Activated CD8-positive, alpha-beta memory T cell treated with anti-CD3 and anti-CD28 coated beads, Interleukin-2, amount 50 U/mL, for 24 hours (primary cell): ENCODE results near the gene TFF1.
"Not testable (repeated sequence)": the region's sequence is repeated elsewhere in the genome, so short reads cannot be mapped to it uniquely, and the experiment has no call there.

Experiments
- DNase-seq: peaks from one replicate; pipeline ENCODE4 v3.0.0-alpha.2; 2020; ENCODE audit errors: extremely low read depth

The TFF1 gene

DNA sequence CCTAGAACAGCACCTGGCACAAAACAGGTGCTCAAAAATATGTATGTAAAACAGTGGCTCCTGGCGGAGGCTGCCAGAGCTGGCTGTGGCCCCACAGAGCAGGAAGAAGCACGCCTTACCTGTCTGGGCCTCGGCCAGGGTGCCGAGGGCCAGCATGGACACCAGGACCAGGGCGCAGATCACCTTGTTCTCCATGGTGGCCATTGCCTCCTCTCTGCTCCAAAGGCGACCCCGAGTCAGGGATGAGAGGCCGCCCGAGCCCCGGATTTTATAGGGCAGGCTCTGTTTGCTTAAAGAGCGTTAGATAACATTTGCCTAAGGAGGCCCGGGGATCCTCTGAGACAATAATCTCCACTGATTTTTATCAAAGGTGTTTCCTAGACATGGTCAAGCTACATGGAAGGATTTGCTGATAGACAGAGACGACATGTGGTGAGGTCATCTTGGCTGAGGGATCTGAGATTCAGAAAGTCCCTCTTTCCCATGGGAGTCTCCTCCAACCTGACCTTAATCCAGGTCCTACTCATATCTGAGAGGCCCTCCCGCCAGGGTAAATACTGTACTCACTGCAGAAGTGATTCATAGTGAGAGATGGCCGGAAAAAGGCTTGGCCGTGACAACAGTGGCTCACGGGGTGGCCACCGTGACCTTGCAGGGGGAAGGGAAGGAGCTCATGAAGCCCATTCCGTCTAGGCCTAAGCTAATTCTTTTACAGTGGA is at the start of gene TFF1:
Gene TFF1 (minus strand): TSS at position 244 of the 719 bp plus-strand sequence. CDS start 40 bp downstream, at position 204.
- DNase-seq, result no peak

DNA sequence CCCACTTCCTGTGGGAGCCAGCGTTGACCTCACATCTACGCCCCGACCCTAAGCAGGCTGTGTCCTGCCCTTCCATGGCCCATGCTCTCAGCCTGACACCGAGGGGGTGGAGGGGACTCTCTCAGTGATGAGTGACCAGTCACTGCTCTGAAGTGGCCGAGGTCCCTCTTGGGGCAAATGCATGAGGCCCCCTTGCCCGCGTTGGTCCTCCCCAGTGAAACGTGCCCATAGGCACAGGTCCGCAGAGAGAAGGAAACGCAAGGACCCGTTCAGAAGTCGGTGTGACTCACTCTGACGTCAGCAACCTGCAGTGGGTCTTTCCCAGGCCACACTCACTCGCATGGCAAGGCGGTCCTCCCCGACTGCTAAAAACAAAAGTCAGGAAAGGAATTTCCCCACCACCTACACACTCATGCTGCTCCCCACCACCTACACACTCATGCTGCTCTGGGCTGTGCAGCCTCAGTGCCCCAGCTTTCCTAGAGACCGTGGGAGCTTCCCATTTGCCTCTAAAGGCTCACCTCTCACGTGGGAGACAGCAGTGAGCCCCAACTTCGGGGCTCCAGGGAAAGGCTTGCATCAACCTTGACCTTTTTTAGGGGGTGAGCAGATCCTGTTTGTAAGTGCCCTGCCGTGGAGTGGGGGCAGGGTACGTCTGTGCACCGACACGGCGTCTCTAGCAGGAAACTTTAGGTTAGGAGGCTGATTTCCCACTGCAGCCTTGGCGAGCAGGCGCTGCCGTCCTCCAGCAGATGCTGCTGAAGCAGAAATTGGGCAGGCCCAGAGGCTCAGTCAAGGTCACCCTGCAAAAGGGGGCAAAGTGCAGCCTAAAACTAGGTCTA is 48.8 kb upstream of the TFF1 start:
- peak; percentile 92 for DNase-seq

DNA sequence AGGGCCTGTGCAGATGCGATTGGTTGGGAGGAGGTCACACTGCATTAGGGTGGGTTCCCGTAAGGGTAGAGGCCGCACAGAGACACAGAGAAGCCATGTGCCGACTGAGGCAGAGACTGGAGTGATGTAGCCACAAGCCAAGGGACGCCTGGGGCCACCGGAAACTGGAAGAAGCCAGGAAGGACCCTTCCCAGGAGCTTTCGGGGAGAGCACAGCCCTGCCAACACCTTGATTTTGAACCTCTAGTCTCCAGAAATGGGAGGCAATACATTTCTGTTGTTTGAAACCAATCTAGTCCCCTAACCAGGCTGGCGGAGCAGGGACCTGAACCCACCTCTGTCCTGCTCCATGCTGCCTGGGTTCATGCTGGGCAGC is 48.2 kb upstream of the TFF1 start:
- no peak for DNase-seq

DNA sequence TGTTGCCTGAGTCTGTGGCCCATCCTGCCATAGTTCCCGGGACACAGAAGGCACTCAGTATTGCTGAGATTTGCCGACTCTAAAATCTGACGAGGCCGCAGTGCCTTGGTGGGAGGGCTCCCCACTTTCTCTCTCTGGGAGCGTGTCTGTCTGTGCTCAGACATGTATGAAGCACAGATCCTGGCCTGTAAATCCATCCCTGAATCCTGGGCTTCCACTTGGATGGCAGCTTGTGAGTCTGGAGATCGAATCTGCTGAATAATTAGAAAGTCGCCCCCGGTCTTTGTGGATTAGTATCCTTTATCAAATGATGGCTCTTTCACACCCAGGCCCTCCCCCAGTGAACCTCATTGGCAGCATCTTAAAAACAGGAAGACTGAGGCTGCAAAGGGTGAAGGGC is 47.7 kb upstream of the TFF1 start:
- DNase-seq, result no peak

DNA sequence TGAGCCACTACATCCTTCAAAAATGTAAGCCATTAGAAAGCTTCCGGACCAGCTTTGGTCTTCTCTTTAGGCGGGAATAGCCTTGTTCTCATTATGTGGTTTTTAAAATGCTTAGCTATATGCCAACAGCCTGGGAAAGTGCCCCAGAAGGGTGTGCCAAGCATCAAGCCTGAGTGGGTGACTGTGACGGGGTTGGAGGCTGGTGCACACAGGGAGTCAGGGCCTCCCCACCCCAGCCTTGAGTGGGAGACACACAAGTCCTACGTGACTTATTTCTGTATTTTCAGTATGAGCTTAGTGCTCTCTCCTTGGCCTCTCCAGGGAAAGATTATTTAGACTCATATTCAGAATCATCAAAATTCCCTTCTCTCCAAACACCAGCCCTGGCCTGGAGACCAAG is 47.2 kb upstream of the TFF1 start:
- DNase-seq, result no peak

DNA sequence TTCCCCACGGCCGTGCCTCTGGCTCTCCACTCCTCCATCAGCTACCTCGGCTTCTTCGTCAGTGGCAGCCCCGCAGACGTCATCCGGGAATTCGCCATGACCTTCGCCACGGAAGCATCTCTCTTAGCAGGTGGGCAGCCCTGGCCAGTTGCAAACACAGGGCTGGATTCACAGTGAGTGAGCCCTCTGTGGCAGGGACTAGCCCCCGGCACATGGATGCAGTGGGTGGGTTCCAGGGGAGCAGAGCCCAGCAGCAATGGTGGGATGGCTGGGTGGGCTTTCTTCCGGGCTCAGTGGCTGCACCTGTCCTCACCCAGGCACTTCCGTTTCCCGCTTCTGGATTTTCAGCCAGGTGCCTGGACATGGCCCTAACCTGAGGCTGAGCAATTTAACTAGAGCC is 46.8 kb upstream of the TFF1 start:
- DNase-seq, result no peak

GRCh38 chr21:42412636-42412933 is 46.2 kb upstream of the TFF1 start:
- DNase-seq, result no peak

DNA sequence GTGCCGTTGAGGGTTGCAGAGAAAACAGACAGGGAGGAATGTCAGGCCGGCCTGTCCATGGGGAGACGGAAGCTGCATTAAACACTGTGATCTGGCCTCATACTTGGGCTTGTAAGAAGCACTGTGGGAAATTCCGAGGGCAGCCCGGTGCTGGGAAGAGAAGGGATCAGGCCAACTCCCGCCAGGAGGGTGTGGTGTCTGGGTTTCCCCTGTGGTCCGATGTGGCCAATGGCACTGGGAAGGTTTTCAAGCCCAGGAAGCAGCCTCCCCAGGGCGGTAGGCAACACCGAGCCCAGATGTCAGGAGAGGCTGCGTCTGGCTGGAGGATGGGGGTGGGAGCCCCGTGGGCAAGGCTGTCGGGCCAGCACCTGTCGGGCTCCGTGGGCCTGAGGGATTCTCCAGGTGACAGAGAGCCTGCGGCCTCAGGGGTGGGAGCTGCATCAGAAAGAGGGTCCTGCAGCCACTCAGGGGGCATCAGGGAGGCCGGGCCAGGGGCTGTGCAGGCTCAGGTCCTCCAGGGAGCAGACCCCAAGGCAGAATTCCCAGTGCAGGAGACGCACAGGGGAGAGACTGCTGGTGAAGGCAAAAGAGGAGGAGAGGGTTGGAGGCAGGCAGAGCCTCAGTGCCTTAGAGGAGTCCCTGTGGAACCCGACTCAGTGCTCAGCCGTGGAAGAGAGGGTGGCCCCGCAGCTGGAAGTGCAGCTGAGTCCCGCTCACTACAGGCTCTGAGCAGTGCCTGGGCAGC is 45.7 kb upstream of the TFF1 start:
- no peak for DNase-seq

GRCh38 chr21:42411197-42411869 is 45.0 kb upstream of the TFF1 start:
- no peak for DNase-seq

GRCh38 chr21:42409366-42409765 is 43.0 kb upstream of the TFF1 start:
- DNase-seq, result no peak

DNA sequence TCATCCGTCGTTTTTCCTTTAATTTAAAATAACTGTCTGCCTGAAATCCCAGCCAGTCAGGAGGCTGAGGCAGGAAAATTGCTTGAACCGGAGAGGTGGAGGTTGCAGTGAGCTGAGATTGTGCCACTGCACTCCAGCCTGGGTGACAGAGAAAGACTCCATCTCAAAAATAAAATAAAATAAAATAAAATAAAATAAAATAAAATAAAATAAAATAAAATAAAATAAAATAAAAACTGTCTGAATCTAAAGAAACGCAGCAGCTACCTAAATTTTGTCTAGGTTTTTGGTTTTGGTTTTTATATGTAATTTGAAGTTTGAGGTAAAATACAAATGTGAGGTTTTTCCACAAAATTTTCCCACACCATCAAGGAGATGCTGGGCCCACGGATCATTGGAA is 42.4 kb upstream of the TFF1 start:
- not testable (repeated sequence) for DNase-seq

DNA sequence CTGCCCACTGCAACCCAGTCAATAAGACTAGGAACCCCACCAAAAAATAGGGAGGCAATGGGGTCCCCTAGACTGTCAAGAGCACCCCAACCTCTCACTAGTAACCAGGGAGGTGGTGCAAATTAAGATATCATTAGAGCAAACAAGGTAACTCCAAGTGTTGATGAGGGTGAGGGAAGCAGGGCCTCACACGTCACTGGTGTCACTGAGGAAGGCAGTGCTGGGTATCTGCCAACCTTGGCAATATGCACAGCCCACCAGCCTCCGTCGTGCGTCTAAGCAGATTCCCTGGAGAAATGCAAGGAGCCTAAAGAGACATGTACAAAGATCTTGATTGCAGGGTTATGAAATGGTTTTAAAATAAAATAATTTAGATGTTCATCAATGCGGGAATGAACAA is 41.1 kb upstream of the TFF1 start:
- DNase-seq, result no peak

DNA sequence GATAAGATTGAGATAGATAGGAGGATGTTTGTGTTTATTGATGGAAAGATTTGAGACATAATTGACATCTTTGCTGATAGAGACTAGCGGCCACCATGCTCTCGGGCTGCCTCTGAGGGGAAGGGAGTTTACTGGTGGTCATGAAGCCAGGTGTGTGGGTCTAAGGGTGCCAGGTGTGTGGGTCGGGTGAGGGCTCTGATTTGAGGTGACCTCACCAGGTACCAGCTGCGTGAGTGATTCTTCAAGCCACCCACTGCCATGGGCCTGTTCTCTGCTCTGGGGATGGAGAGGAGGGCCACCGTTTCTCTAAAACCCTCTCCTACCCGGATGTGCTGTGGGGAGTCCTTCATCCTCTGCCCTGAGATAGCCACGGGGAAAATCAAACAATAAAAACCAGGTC is 40.5 kb upstream of the TFF1 start:
- DNase-seq, result no peak

DNA sequence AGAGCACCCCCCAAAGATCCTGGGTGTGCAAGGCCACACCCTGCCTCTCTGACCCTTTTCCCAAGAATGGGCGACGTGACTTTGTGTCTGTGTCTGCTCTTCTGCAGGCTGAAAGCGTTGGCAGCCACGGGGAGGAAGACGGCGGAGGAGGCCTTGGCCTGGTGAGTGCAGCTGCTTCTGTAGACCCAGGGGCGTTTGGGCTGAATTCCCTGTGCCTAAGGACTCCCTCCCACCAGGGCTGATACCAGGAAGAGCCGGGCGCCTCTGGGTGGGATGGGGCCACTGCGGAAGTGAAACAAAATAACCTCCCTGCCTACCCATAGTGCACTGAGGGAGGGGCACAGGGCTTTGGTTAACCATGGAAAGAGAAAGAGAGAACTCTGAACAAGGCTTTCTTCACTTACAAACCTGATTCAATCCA is 39.9 kb upstream of the TFF1 start:
- DNase-seq, result no peak

- DNase-seq, result no peak
Observed at GRCh38 chr21:42405064-42406013, 39.0 kb upstream of the TFF1 start.

- no peak for DNase-seq
Observed at GRCh38 chr21:42404539-42404938, 38.2 kb upstream of the TFF1 start.

DNA sequence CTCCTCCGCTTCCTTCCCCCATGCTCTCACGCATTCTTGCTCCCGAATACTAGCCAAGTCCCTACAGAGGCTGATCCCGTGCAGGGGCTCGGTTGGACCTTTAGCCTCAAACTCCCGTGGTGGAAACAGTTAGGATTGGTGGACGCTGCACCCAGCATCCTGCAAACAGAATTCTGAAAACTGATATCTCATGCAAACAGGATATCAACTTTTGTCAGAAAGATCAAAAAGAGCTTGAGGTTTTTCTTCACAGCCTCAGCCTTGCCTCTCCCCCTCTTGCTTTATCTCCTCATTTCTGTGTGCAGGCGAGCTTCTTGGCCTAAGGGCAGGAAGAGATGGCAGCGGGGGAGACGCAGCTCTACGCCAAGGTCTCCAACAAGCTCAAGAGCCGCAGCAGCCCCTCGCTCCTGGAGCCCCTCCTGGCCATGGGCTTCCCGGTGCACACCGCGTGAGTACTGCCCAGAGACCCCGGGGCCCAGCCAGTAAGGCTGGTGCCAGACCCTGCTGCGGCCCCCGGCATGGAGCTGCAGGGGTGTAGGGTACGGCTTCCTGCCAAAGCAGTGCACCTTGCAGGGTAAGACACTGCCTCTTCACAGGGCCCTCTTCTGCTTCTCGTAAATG is 37.4 kb upstream of the TFF1 start, which contains the start of gene UBASH3A:
Gene UBASH3A (plus strand): TSS at position 292 of the 621 bp plus-strand sequence. CDS start 44 bp downstream, at position 336.
- no peak for DNase-seq

DNA sequence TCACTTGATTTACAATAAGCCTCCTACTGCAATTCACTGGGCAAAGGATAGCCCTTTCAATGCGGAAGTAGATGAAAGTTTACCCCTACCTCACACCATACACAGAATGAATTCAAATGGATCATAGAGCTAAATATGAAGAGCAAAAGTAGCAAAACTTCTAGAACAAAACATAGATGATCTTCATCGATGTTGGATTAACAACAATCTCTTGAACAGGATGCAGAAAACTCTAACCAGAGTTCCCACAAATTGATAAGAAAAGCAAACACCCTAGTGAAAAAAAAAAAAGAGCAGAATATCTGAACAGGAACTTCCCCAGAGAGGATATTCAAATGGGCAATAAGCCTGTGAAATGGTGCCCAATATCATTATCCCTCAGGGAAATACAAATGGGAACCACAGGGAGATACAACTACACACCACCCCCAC is 35.5 kb upstream of the TFF1 start:
- no peak for DNase-seq

DNA sequence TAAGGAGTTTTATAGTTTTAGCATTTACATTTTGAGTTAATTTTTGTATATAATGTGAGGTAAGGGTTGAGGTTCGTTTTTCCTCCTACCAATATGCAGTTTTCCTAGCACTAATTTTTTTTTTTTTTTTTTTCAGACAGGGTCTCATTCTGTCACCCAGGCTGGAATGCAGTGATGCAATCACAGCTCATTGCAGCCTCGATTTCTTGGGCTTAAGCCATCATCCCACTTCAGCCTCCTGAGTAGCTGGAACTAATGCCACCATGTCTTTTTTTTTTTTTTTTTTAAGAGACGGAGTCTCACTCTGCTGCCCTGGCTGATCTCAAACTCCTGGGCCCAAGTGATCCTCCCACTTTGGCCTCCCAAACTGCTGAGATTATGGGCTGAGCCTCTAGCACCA is 34.8 kb upstream of the TFF1 start:
- no peak for DNase-seq

DNA sequence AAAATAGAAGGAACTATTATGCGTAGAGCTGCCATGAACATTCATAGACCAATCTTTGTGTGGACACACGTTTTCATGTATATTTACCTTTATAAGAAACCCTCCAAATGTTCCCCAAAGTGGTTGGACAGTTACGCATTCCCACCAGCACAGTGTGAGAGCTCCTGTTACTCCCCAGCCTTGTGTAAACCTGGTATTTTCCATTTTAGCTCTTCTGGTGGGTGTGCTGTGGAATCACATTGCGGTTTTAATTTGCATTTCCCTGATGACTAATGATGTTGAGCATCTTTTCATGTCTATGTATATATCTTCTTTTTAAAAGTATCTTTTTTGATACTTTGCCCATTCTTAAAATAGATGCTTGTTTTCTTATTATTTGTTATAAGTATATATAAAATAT is 34.2 kb upstream of the TFF1 start:
- DNase-seq, result no peak
